Liver (tissue), 9 donors: Measurements from ENCODE around the gene KIF26A. TPM values are rescaled to one million over a fixed set of nuclear protein-coding genes. Genes with fewer than 3 reads are reported as not detected.
A peak's percentile ranks its signal among the peaks of the same experiment; 100 is the strongest.

Experiments
- DNase-seq: peaks from one replicate; pipeline ENCODE4 v3.0.0-alpha.2; 2017; ENCODE audit warnings: low spot score
- H3K27ac ChIP-seq, 2 donors: one replicate each; pipeline ENCODE4 v1.7.0; 2013; ENCODE audit warnings: inconsistent platforms in 2 of 2, low read length in 2 of 2, control low read depth in 1 of 2, low read depth in 1 of 2, mild to moderate bottlenecking in 1 of 2
- H3K27me3 ChIP-seq, 4 donors: one replicate each; pipeline versions ENCODE4 v1.6.1 to v1.7.0; 2013; ENCODE audit warnings: low read length in 3 of 4, inconsistent platforms in 1 of 4, mild to moderate bottlenecking in 1 of 4, moderate library complexity in 1 of 4; ENCODE audit not compliant: control insufficient read depth in 4 of 4, insufficient read depth in 4 of 4
- H3K36me3 ChIP-seq, 4 donors: one replicate each; pipeline versions ENCODE4 v1.6.1 to v1.7.0; 2013; ENCODE audit warnings: low read length in 3 of 4, mild to moderate bottlenecking in 3 of 4, low read depth in 1 of 4, moderate library complexity in 1 of 4; ENCODE audit not compliant: control insufficient read depth in 4 of 4, insufficient read depth in 3 of 4
- H3K4me1 ChIP-seq, 4 donors: one replicate each; pipeline versions ENCODE4 v1.6.1 to v1.7.0; 2013; ENCODE audit warnings: low read length in 3 of 4, mild to moderate bottlenecking in 3 of 4, moderate library complexity in 1 of 4; ENCODE audit not compliant: control insufficient read depth in 4 of 4, insufficient read depth in 4 of 4
- H3K4me3 ChIP-seq, 3 donors: one replicate each; pipeline versions ENCODE4 v1.6.1 to v1.7.0; 2013; ENCODE audit warnings: low read length in 3 of 3, control low read depth in 1 of 3, low read depth in 1 of 3, mild to moderate bottlenecking in 1 of 3
- H3K9ac ChIP-seq, 2 donors: one replicate each; pipeline ENCODE4 v1.7.0; 2013; ENCODE audit warnings: low read length in 2 of 2, mild to moderate bottlenecking in 2 of 2, moderate library complexity in 2 of 2, control low read depth in 1 of 2, low read depth in 1 of 2
- H3K9me3 ChIP-seq, 4 donors: one replicate each; pipeline versions ENCODE4 v1.6.1 to v1.7.0; 2013; ENCODE audit warnings: low read length in 3 of 4; ENCODE audit not compliant: control insufficient read depth in 4 of 4
- CTCF ChIP-seq: fragments of 150-350 bp; IDR thresholded peaks from 2 replicates; pipeline ENCODE4 v1.5.1; 2017; ENCODE audit warnings: improper control_type of control experiment, low read depth, low read length; ENCODE audit not compliant: missing input control
- EGR1 ChIP-seq, 2 donors: IDR thresholded peaks; 2 replicates each; pipeline ENCODE4 v1.6.1; 2016 to 2018; ENCODE audit warnings: antibody characterized with exemption in 2 of 2, low read depth in 2 of 2
- FOXA1 ChIP-seq: IDR thresholded peaks from 2 replicates; pipeline ENCODE4 v1.6.1; 2016; ENCODE audit warnings: antibody characterized with exemption
- HNF4G ChIP-seq: IDR thresholded peaks from 2 replicates; pipeline ENCODE4 v1.6.1; 2016; ENCODE audit warnings: antibody characterized with exemption
- RAD21 ChIP-seq, 2 donors: IDR thresholded peaks; 2 replicates each; pipeline ENCODE4 v1.6.1; 2016; ENCODE audit warnings: antibody characterized with exemption in 2 of 2, mild to moderate bottlenecking in 2 of 2
- RXRA ChIP-seq, 2 donors: IDR thresholded peaks; 2 replicates each; pipeline ENCODE4 v1.6.1; 2017 to 2018; ENCODE audit warnings: antibody characterized with exemption in 2 of 2, mild to moderate bottlenecking in 1 of 2
- SP1 ChIP-seq: IDR thresholded peaks from 2 replicates; pipeline ENCODE4 v1.6.1; 2018; ENCODE audit warnings: antibody characterized with exemption, mild to moderate bottlenecking
- TAF1 ChIP-seq: conservative IDR thresholded peaks from 2 replicates; pipeline ENCODE4 v1.6.1; 2016; ENCODE audit warnings: antibody characterized with exemption, mild to moderate bottlenecking
- YY1 ChIP-seq: IDR thresholded peaks from 2 replicates; pipeline ENCODE4 v1.6.1; 2016; ENCODE audit warnings: antibody characterized with exemption, mild to moderate bottlenecking
- ZBTB33 ChIP-seq: IDR thresholded peaks from 2 replicates; pipeline ENCODE4 v1.6.1; 2016; ENCODE audit warnings: antibody characterized with exemption
- WGBS: extraction: QIAGEN DNeasy Blood & Tissue Kit; methylation state at CpG from one replicate; pipeline ENCODE4 v1.1.7; 2013; 5-methylcytosine and 5-hydroxymethylcytosine counted together
- polyA plus RNA-seq, 2 donors: library from polyadenylated mRNA; stranded (reverse) in 1 of 2; unstranded in 1 of 2; fragments of 200-250 nt in 1 of 2; fragments of >200 nt in 1 of 2; fragmentation: Nextera tagmentation in 1 of 2; extraction: Ambion mirVana in 1 of 2; gene quantifications; one replicate each; pipeline versions ENCODE4 v1.2.1 to v1.2.3, GENCODE V29; 2013 to 2015
- total RNA-seq, 2 donors: library from RNA; depleted of rRNA; stranded (reverse); fragments of >200 nt; gene quantifications; one replicate each; pipeline ENCODE4 v1.2.3, GENCODE V29; 2014
- donor health status: healthy.
- donor health status: healthy.
- donor health status: healthy.
- donor health status: healthy.
- donor health status: healthy.

Gene KIF26A
- total and polyA plus RNA-seq, 4 donors: 0.07 to 10.2 (median 1.3) TPM

- Histone ChIP-seq H3K4me3 (no peak overlapping the region), H3K27me3 (no peaks in the 10 kb centered on the region), H3K9ac (no peak overlapping the region), H3K36me3 (peaks cover 0 to 13% (median 8%) of the 10 kb centered on the region in 4 donors), H3K4me1 (peaks cover 17 to 42% (median 29%) of the 10 kb centered on the region in 4 donors), H3K9me3 (no peaks in the 10 kb centered on the region), H3K27ac (no peak overlapping the region)
- peak; percentile 84 for DNase-seq
- WGBS: 65% methylated on average over 35 of the region's 35 CpGs
- peak in 1 of 2 donors; percentile 74 for TF ChIP-seq RAD21 (IDR thresholded peaks at IDR 0.05)
- no peak for TF ChIP-seq HNF4G
- TF ChIP-seq FOXA1: no peak
- TF ChIP-seq CTCF: peak; percentile 75
- no peak for TF ChIP-seq YY1
- no peak for TF ChIP-seq EGR1 (IDR thresholded peaks at IDR 0.05; ENCODE audit: low read depth in 2 of 2)
Measured at GRCh38 chr14:104094709-104095425, 43.5 kb upstream of the KIF26A start.

GRCh38 chr14:104095426-104096310 lies 42.7 kb upstream of the KIF26A start:
- WGBS: 93% methylated on average over 31 of the region's 31 CpGs
- Histone ChIP-seq H3K4me3 (no peak overlapping the region), H3K36me3 (peaks cover 0 to 21% (median 8%) of the 10 kb centered on the region in 4 donors), H3K9ac (no peak overlapping the region), H3K27me3 (no peaks in the 10 kb centered on the region), H3K9me3 (no peaks in the 10 kb centered on the region), H3K27ac (no peak overlapping the region), H3K4me1 (peaks cover 11 to 34% (median 21%) of the 10 kb centered on the region in 4 donors)
- TF ChIP-seq TAF1 (no peak), FOXA1 (no peak), RXRA (IDR thresholded peaks at IDR 0.05) (no peak), SP1 (no peak), ZBTB33 (no peak)
- no peak for DNase-seq

- TF ChIP-seq EGR1 (IDR thresholded peaks at IDR 0.05; ENCODE audit: low read depth in 2 of 2): no peak
- no peak for TF ChIP-seq SP1
- Histone ChIP-seq H3K9me3 (no peaks in the 10 kb centered on the region), H3K36me3 (peaks cover 0 to 21% (median 8%) of the 10 kb centered on the region in 4 donors), H3K4me1 (peaks cover 11 to 27% (median 16%) of the 10 kb centered on the region in 4 donors), H3K27me3 (no peaks in the 10 kb centered on the region), H3K9ac (no peak overlapping the region), H3K4me3 (no peak overlapping the region), H3K27ac (no peak overlapping the region)
- WGBS: 94% methylated on average over 14 of the region's 14 CpGs
- DNase-seq: no peak
Measured at GRCh38 chr14:104096318-104096717, 42.1 kb upstream of the KIF26A start.
